ENCODE measurements around the gene SIGLECL1. TPM values are rescaled to one million over a fixed set of nuclear protein-coding genes. Genes with fewer than 3 reads are reported as not detected.

Gene SIGLECL1
- polyA plus RNA-seq (not detected in 2 replicates), polyA minus RNA-seq (not detected in 2 replicates)

DNA sequence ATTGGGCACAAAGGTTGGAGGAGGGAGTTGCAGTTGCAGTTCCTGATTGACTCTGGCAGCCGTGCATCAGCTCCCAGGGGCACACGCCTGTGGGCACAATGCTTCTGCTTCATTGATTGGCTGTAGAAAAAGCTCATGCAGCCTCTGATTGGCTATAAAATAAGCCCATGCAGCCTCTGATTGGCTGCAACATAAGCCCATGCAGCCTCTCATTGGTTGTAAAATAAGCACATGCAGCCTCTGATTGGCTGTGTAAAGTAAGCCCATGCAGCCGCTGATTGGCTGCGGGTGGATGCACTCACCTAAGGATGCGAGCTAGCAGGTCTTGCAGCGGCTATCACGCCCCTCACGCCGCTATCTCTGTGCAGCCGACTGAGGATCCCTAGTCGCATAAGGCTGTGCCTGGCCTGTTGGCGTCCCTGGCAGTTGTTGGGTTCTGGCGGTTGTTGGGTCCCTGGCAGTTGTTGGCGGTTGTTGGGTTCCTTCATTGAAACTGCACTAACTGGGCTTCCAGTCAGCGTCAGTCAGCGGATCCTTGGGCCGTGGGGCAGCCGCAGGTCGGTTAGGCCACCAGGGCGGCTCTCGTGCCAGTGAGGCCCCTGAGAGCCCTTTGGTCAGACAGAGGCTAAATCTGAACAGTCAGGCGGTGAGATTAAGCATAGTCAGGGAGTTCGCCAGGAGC, at the start of gene SIGLECL1:
Gene SIGLECL1, plus strand, starts transcription at position 295 of the 682 bp plus-strand sequence. CDS start 12,993 bp downstream, outside the sequence.
- Histone ChIP-seq H3K79me2 (replicated peaks; ENCODE audit: insufficient read depth, low read length) (no peaks in the 10 kb centered on the region), H3K9me3 (ENCODE audit: low read length) (no peaks in the 10 kb centered on the region), H3K9ac (ENCODE audit: low read length) (no peak within 1 kb of the TSS), H3K9me2 (ENCODE audit: insufficient read depth, low read length) (no peaks in the 10 kb centered on the region), H4K20me1 (ENCODE audit: insufficient read depth) (no peaks in the 10 kb centered on the region), H3F3A (ENCODE audit: insufficient read depth, low read length, poor library complexity, severe bottlenecking) (no peaks in the 10 kb centered on the region), H3K27me3 (ENCODE audit: insufficient read depth, low read depth, low read length) (no peaks in the 10 kb centered on the region), H3K4me2 (ENCODE audit: low read length) (no peak within 1 kb of the TSS), H3K4me3 (ENCODE audit: low read length) (no peak within 1 kb of the TSS), H3K36me3 (ENCODE audit: insufficient read depth, low read length) (no peaks in the 10 kb centered on the region), H2AFZ (ENCODE audit: low read depth, low read length) (no peak within 1 kb of the TSS), H3K27ac (ENCODE audit: low read length) (no peak within 1 kb of the TSS)
- no peak for TF ChIP-seq MXI1 (conservative IDR thresholded peaks at IDR 0.05; ENCODE audit: poor library complexity, severe bottlenecking)
- no peak for TF ChIP-seq POLR2AphosphoS5 (IDR thresholded peaks at IDR 0.05)

DNA sequence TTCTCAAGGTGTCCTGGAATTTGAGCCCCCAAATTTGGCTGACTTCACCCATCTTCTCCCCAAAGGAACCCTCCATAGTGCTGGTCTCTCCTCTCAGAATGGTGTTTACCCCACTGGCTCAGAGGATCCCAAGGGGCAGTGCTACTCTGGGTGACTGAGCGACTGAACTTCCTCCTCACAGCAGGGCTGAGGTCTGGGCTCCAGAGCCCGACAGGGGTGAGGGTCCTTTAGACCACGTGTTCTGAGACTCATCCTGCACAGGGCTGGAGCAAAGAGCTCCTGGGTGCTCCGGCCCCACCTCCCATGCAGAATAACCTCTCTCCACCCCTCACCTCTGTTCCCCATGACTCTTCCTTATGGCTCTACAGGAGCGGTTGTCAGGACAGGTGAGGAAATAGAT, 49.2 kb upstream of the SIGLECL1 start:
- Histone ChIP-seq H3K9ac (ENCODE audit: low read length) (no peak overlapping the region), H3K4me2 (ENCODE audit: low read length) (no peak overlapping the region), H3K27ac (ENCODE audit: low read length) (no peak overlapping the region), H2AFZ (ENCODE audit: low read depth, low read length) (no peak overlapping the region), H3F3A (ENCODE audit: insufficient read depth, low read length, poor library complexity, severe bottlenecking) (no peaks in the 10 kb centered on the region), H3K36me3 (ENCODE audit: insufficient read depth, low read length) (no peaks in the 10 kb centered on the region), H3K9me2 (ENCODE audit: insufficient read depth, low read length) (no peaks in the 10 kb centered on the region), H4K20me1 (ENCODE audit: insufficient read depth) (no peaks in the 10 kb centered on the region), H3K9me3 (ENCODE audit: low read length) (no peaks in the 10 kb centered on the region), H3K4me3 (ENCODE audit: low read length) (no peak overlapping the region), H3K27me3 (ENCODE audit: insufficient read depth, low read depth, low read length) (no peaks in the 10 kb centered on the region), H3K79me2 (replicated peaks; ENCODE audit: insufficient read depth, low read length) (no peaks in the 10 kb centered on the region)
- TF ChIP-seq POLR2AphosphoS5 (IDR thresholded peaks at IDR 0.05) (no peak), EP300 (conservative IDR thresholded peaks at IDR 0.05; ENCODE audit: poor library complexity, severe bottlenecking) (no peak), RAD21 (conservative IDR thresholded peaks at IDR 0.05) (no peak), EZH2 (IDR thresholded peaks at IDR 0.05; ENCODE audit: borderline replicate concordance, insufficient read depth, low read length, poor library complexity, severe bottlenecking) (no peak), TAF1 (IDR thresholded peaks at IDR 0.05; ENCODE audit: low read depth) (no peak), MXI1 (conservative IDR thresholded peaks at IDR 0.05; ENCODE audit: poor library complexity, severe bottlenecking) (no peak), SMC3 (conservative IDR thresholded peaks at IDR 0.05; ENCODE audit: poor library complexity) (no peak)
- TF ChIP-seq, protein P1, sequence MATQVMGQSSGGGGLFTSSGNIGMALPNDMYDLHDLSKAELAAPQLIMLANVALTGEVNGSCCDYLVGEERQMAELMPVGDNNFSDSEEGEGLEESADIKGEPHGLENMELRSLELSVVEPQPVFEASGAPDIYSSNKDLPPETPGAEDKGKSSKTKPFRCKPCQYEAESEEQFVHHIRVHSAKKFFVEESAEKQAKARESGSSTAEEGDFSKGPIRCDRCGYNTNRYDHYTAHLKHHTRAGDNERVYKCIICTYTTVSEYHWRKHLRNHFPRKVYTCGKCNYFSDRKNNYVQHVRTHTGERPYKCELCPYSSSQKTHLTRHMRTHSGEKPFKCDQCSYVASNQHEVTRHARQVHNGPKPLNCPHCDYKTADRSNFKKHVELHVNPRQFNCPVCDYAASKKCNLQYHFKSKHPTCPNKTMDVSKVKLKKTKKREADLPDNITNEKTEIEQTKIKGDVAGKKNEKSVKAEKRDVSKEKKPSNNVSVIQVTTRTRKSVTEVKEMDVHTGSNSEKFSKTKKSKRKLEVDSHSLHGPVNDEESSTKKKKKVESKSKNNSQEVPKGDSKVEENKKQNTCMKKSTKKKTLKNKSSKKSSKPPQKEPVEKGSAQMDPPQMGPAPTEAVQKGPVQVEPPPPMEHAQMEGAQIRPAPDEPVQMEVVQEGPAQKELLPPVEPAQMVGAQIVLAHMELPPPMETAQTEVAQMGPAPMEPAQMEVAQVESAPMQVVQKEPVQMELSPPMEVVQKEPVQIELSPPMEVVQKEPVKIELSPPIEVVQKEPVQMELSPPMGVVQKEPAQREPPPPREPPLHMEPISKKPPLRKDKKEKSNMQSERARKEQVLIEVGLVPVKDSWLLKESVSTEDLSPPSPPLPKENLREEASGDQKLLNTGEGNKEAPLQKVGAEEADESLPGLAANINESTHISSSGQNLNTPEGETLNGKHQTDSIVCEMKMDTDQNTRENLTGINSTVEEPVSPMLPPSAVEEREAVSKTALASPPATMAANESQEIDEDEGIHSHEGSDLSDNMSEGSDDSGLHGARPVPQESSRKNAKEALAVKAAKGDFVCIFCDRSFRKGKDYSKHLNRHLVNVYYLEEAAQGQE (IDR thresholded peaks at IDR 0.05; ENCODE audit: borderline replicate concordance) = no peak
- TF ChIP-seq, protein P2, sequence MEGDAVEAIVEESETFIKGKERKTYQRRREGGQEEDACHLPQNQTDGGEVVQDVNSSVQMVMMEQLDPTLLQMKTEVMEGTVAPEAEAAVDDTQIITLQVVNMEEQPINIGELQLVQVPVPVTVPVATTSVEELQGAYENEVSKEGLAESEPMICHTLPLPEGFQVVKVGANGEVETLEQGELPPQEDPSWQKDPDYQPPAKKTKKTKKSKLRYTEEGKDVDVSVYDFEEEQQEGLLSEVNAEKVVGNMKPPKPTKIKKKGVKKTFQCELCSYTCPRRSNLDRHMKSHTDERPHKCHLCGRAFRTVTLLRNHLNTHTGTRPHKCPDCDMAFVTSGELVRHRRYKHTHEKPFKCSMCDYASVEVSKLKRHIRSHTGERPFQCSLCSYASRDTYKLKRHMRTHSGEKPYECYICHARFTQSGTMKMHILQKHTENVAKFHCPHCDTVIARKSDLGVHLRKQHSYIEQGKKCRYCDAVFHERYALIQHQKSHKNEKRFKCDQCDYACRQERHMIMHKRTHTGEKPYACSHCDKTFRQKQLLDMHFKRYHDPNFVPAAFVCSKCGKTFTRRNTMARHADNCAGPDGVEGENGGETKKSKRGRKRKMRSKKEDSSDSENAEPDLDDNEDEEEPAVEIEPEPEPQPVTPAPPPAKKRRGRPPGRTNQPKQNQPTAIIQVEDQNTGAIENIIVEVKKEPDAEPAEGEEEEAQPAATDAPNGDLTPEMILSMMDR (IDR thresholded peaks at IDR 0.05; ENCODE audit: poor library complexity, severe bottlenecking) = no peak

Data from neural cell (in vitro differentiated cells).